Stimulated activated CD8-positive, alpha-beta memory T cell treated with anti-CD3 and anti-CD28 coated beads, Interleukin-12 subunit alpha, Interleukin-12 subunit beta, amount 100 ng/mL, for 24 hours (primary cell): ENCODE data around the gene PROB1.
"Not testable (repeated sequence)": the region's sequence is repeated elsewhere in the genome, so short reads cannot be mapped to it uniquely, and the experiment has no call there.

Experiments used
- DNase-seq: peaks from one replicate; pipeline ENCODE4 v3.0.0-alpha.2; 2020; ENCODE audit errors: extremely low read depth

PROB1 gene, protein sequence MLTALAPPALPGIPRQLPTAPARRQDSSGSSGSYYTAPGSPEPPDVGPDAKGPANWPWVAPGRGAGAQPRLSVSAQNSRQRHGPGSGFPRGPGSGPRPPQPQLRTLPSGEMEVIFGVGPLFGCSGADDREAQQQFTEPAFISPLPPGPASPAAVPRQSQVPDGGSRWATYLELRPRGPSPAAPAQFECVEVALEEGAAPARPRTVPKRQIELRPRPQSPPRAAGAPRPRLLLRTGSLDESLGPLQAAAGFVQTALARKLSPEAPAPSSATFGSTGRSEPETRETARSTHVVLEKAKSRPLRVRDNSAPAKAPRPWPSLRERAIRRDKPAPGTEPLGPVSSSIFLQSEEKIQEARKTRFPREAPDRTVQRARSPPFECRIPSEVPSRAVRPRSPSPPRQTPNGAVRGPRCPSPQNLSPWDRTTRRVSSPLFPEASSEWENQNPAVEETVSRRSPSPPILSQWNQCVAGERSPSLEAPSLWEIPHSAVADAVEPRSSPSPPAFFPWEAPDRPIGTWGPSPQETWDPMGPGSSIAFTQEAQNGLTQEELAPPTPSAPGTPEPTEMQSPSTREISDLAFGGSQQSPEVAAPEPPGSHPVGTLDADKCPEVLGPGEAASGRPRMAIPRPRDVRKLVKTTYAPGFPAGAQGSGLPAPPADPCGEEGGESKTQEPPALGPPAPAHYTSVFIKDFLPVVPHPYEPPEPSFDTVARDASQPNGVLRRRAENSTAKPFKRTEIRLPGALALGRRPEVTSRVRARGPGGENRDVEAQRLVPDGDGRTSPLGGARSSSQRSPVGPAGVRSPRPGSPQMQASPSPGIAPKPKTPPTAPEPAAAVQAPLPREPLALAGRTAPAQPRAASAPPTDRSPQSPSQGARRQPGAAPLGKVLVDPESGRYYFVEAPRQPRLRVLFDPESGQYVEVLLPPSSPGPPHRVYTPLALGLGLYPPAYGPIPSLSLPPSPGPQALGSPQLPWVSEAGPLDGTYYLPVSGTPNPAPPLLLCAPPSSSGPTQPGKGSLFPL

DNA sequence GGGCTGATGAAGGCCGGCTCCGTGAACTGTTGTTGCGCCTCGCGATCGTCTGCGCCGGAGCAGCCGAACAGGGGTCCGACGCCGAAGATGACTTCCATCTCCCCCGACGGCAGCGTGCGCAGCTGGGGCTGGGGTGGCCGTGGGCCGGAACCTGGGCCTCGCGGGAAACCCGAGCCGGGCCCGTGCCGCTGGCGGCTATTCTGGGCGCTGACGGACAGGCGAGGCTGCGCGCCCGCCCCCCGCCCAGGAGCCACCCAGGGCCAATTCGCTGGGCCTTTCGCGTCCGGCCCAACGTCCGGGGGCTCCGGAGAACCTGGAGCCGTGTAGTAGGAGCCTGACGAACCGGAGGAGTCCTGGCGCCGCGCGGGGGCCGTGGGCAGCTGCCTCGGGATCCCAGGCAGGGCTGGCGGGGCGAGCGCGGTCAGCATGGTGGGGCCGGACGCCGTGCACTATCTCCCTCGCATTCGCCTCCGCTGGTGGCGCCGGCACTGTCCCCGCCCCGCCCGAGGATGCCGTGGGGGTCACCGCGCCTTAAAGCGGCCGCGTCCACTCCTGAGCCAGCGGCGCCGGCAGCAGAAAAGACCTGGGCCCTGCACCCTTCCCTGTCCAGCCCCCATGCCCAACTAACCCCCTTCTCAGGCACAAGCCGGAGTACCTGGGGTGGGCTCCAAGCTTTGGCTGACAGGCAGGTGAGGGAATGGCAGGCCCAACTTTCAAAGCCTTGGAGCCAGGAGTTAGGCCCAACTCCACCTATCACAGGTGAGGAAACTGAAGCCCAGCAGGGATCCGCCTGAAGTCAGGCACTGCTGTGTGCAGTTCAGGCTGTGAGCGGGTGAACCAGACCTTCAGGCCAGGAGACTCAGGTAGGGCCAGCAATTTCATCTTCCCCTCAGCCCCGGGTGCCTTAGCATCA is at the start of gene PROB1:
Gene PROB1, minus strand, starts transcription at position 451 of the 913 bp plus-strand sequence. Its CDS starts 23 bp downstream, at position 428.
- no peak for DNase-seq

DNA sequence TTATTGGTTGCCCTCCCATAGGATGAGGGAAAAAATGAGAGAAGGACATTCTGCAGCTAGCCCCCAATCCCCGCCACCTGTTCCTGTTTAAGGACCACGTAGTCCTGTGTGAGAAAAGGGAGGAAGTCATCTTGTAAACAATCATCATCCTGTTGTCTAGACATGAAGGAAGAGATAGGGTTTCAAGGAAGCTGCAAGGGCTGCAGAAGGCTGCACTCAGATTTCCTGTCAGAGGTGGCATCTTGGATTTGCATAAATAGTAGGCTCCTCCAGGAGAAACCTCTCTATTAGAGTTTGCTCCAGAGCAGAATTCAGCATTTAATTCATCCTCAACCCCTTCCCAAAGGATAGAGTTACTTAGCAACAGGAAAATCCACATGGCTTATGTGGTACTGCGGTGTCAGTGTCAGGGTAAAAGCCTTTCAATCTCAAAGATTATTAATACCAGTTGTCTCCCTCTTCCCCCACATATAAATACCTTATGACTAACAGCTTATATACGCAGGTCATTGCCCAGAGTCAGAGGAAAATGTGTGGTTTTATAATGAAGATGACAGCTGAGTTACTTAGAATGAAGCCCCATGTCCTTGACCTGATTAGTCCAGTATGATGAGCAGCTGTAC is 49.0 kb upstream of the PROB1 start:
- DNase-seq: no peak

DNA sequence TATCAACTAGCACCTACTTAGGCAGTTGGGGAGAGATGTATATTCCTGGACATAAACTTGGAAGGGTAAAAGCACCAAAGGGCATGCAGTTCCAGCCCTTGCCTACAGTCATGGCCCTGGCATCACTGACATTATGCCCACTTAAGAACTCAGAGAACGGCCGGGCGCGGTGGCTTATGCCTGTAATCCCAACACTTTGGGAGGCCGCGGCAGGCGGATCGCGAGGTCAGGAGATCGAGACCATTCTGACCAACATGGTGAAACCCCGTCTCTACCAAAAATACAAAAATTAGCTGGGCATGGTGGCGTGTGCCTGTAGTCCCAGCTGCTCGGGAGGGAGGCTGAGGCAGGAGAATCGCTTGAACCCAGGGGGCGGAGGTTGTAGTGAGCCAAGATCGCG is 45.5 kb upstream of the PROB1 start:
- DNase-seq: not testable (repeated sequence)

DNA sequence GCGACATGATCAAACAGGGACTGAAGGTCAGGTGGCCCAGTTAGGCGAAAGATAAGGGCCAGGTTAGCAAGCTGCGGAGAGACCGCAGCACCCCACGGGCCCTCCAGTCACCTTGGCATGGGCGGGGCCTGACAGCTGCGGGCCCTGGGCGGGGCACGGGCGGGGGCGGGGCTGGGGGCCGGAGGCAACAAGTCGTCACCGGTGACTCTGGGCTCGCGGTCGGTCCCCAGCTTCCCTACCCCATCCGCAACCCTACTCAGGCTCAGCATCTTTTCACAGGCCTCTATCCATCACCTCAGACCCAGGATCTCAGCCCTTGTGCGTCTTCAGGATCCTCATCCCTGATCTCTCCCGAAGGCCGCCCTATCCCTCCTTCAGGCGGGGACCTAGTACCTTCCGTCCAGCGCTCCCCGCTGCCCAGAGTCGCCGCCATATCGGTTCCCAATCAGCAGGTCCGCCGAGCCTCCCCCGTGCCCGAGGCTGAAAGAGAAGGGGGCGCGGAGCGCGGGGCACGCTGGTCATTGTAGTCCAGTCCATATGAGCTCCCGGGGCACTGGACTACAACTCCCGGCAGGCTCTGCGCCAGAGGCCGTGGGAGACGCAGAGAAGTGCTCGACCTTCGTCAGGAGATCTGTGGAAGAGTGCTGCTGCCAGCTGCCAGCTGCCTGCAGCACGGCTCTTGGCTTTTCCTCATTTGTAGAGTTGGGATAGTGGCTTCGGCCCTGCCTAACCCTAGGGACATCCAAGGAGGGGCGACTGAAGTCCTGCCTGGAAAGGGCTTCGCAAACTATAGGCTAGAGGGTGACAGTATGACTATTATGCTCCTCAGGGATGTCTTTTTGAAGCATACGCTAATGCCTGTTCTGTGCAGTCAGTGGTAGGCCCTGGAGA is 44.4 kb upstream of the PROB1 start, which contains the start of gene DNAJC18:
Gene DNAJC18, minus strand, starts transcription at position 513 of the 891 bp plus-strand sequence. Its CDS starts 80 bp downstream, at position 433.
- peak; percentile 72 for DNase-seq

DNA sequence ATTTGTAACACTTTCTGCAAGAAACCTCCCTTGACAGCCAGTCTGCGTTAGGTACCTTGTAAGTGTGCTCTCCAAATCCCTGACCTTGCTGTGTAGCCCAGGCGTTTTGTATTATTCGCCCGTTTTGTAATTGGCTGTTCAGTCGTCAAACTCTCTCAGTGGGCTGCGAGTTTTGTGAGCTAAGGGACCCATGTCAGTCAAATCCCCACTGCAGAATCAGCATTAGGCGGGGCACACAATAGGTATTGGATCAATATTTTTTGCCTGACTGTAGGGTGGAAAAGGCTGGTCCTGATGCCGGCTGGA is 43.8 kb upstream of the PROB1 start:
- DNase-seq: no peak

DNA sequence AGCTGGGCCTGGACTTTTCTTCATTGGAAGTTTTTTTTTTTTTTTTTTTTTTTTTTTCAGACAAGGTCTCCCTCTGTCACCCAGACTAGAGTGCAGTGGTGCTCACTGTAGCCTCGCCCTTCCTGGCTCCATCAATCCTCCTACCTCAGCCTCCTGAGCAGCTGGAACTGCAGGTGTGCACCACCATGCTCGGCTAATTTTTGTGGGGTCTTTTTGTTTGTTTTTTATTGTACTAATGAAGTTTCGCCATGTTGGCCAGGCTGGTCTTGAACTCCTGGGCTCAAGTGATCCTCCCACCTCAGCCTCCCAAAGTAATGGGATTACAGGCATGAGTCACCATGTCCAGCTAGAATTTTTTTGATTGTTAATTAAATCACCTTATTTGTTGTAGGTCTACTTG is 40.8 kb upstream of the PROB1 start:
- DNase-seq: no peak

DNA sequence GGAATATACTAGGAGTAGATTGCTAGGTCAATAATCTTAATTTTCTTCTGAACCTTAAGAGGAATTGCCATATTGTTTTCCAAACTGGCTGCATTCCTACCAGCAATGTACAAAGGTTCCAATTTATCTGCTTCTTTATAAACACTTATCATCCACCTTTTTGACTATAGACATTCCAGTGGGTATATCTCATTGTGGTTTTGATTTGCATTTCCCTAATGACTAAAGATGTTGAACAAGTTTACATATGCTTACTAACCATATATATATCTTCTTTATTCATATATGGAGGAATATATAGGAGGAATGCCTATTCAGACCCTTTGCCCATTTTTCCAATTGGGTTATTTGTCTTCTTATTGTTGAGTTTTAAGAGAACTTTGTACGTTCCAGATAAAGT is 36.8 kb upstream of the PROB1 start:
- DNase-seq: no peak

DNA sequence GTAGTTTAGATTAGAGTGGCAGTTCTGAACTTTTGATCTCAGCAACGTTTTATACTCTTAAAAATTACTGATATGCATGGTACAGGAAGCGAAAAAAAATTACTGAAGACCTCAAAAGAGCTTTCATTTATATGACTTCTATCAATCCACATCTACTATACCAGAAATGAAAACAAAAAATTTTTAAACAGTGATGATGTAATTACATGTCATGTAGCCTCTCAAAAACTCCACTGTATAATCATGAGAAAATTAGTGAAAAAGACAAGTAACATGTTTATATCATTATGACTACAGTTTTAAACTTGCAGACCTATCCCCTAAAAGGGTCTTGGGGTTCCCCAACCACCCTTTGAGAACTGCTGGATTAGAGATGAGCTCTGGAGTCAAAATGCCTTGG is 35.1 kb upstream of the PROB1 start:
- DNase-seq: no peak

DNA sequence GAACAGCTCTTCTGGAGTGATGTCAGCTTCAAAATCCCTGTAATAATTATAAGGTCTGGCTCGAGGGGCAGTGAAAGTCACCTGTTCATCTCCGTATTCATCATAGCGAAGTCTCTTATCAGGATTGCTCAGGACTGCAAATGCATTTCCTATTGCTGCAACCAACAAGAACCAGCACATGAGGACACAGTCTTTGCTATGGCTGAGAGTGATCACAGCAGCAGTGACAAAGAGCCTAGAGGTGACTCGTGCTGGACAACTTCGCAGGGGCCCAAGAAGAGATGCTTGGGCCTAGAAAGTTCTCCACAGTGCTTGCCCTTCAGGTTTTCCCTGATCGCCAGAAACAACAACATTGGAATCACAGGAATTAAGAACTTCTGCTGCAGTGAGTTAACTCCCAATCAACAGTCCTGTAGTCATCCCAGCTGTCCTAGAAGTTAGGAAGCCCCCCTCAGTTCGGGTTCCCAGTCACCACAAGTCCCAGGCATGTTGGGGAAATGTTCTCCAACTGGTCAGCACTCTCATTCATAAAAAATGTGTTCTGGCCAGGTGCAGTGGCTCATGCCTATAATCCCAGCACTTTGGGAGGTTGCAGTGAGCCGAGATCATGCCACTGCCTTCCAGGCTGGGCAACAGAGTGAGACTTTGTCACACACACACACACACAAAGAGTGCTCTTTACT is 31.4 kb upstream of the PROB1 start:
- no peak for DNase-seq

DNA sequence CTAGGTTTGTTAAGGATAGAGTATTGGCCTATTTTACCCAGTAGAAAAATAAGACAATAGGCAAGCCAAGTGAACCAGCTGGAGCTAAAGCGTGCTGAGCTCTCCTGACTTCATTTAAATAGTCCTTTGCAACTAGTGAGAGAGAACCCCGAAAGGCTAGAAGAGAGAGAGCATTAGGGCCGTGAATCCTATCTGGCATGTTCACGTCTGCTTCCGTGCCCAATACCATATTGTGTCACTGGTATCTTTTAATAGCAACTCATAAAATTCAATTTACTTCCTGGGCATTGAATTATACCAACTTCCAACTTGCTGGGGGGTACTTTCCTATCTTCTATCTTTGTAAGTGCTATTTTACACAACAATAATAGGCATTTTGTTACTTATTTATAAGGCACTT is 30.6 kb upstream of the PROB1 start:
- DNase-seq: no peak

DNA sequence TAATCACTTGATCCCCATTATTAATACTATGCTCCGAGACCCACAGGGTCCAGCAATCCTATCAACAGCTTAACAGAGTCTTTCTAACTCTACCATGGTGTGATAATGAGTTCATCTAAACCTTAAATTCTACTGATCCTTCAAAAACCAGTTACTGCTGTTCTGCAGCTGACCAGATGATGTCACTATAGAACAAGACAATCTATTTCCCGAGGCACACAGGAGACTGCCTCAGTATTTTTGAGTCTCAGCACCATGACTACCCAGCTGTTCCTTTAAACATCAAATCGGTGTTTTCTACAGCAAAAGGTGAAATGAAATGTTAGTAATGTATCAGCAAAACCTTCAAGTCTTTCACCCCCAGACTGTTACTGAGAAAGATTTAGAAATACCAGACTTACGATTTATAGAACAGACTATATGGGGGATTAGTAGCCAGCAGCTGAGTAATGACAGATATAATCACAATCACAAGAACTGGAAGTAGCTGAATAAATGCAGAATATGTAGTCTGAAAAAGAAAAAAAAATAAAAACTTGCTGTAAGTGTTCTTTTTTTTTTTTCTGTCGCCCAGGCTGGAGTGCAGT is 27.5 kb upstream of the PROB1 start:
- DNase-seq: no peak

DNA sequence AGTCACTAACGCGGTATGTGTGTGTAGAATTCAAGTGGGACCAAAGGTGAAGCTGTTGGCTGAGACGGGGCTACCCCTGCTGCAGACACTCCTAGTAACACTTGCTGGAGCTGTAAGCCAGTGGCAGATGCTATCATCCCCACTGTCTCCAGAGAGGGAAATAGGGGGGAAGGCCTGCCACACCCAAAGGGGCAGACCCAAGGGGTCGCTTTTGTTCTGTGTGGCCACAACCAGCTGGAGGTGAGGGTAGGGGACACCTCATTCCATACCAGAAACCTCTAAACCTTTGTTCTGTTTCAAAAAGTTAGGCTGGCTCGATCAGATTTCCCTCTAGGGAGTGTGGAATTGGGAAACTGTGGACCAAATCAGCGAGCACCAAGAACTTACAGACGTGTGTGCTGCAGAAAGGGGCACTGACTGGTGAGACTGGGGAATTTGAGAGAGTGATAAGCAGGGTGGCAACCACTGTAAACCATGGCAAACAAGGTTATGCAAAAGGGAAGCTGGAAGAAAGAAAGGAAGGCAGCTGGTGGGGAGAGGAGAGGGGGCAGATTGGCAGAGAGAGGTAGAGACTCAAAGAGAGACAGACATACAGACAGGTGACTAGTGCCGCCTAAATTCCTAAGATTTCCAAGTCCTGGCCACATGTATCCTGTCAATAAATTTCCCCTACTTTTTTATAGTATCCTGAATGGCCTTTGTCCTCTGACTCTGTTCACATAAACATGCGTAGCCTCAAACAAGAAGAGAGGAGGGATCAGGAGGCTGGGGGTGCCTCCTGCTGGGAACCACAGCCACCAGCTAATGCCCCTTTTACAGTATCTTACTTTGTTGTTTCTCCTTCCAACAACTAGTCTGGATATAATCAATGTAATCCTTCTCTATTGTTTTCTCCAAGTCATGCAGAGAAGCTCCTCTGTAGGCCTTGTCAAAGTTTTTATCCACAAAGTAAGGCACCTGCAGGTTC is 24.6 kb upstream of the PROB1 start:
- DNase-seq: no peak

DNA sequence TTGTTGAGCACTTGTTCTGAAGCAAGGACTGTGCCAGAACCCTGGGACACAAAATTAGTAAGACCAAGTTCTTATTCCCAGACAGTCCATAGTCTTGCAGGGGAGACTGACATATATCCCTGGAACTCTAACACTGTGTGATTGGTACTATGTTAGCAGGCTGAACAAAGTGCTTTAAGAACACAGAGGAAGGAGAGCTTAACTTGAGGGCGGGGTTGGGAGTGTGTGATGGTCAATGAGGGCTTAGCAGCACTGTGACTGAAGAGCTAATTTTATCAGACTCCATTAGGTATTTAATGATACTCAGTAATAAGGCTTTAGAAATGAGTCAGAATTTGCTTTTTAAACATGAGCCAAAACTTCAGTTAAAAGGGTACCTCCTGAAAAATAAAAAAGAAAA is 23.9 kb upstream of the PROB1 start:
- DNase-seq: no peak

DNA sequence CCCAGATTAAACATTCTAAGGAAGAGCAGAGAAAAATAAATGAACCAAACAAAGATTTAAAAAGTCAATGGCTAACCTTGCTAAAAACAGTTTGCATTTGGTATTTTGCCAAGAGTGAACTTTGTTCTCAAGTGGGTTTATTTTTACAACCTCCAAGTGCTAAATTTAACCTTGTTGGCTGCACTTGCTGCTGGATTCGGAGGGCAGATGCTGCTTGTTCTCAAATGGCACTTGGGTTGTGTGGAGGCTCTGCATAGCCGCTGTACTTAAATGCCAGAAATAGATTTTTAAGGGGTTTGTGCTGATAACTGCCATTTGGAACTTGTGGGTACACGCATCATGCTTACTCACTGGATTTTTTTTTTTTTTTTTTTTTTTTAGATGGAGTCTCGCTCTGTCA is 22.3 kb upstream of the PROB1 start:
- no peak for DNase-seq

DNA sequence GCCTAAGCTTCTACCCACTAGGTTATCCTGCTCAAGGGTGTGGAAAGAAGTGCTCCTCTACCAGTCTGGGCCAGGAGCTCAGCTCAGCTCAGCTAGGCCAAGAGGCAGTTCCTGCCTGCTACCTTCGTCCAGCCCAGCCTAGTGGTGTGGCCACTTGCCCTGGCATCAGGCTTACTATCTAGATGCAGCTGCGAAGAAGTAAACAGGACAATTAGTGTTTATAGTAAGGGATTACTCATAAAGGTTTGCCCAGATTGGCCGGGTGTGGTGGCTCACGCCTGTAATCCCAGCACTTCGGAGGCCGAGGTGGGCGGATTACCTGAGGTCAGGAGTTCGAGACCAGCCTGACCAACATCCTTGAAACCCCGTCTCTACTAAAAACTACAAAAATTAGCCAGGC is 21.7 kb upstream of the PROB1 start:
- DNase-seq: no peak

DNA sequence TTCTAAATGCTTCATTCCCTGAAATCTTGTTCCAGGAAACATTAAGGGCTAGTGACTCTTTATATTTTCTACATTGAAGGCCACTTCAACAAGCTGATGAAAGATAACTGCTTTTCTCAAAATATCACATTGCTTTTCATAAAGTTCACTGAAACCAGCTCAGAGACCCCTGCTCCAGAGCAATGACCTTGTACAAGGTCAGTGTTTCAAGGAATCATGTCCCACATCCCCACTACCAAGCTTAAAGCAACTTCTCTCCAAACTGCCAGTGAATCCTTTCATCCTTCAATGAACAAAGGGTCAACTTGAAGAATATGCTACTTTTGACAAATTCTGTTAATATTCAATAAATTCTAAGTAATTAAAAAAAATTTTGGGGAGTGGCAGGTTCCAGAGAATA is 21.0 kb upstream of the PROB1 start:
- no peak for DNase-seq

DNA sequence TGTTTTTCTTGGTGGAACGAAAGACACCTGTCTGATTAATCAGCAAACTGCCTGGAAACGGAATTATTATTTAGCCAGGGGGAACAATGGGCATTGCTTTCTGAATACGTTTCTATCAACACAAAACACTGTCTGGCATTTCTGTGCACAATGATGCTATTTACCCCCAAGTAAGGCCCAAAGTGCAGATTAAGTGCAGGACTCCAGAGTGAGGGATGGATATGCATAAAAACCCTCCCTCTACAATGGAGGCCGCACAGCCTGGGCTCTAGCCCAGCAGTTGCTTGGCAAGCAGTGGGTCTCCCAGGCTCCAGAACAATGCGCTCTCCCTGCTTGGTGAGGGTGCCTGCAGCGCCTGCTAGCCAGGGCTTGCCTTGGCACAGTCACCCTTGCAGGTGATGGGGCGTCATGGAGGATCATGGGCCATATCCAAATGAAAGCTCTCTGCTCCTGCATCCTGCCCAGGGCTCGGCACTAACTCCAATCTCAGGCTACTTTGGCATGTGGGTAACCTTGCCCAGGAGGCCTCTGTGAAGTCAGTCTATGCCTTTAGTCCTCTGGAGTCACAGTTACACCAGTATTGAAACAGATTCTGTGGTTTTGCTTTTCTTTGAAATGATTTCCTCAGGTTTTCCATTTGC is 20.4 kb upstream of the PROB1 start:
- no peak for DNase-seq
